GM19468 (cell line): ENCODE data around the gene PDZD7.

Experiments used
- ATAC-seq: cut with Tn5 transposase; IDR thresholded peaks from one replicate; pipeline ENCODE4 v1.9.1; 2021; ENCODE audit warnings: mild to moderate bottlenecking, moderate library complexity, moderate number of reproducible peaks; ENCODE audit not compliant: unreplicated experiment; ENCODE audit errors: extremely low read depth

PDZD7 gene

DNA sequence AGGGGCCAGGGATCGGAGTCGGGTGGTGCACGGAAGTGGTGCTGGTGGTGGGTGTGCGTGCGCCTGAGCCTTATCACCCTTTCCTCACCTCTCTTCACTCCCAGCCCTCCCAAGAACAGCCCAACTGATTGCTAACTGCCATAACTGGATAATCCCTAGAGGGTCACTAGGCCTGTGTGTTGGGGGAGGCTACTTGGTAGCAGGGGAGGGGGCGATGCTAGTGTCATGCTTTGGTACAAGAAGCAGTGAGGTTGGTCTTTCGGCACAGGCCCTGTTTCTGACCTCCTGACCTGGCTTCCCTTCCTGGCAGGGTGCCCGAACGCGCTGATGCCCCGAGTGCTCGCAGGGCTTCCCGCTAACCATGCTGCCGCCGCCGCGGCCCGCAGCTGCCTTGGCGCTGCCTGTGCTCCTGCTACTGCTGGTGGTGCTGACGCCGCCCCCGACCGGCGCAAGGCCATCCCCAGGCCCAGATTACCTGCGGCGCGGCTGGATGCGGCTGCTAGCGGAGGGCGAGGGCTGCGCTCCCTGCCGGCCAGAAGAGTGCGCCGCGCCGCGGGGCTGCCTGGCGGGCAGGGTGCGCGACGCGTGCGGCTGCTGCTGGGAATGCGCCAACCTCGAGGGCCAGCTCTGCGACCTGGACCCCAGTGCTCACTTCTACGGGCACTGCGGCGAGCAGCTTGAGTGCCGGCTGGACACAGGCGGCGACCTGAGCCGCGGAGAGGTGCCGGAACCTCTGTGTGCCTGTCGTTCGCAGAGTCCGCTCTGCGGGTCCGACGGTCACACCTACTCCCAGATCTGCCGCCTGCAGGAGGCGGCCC lies 31.5 kb upstream of the PDZD7 start:
- no peak for ATAC-seq

DNA sequence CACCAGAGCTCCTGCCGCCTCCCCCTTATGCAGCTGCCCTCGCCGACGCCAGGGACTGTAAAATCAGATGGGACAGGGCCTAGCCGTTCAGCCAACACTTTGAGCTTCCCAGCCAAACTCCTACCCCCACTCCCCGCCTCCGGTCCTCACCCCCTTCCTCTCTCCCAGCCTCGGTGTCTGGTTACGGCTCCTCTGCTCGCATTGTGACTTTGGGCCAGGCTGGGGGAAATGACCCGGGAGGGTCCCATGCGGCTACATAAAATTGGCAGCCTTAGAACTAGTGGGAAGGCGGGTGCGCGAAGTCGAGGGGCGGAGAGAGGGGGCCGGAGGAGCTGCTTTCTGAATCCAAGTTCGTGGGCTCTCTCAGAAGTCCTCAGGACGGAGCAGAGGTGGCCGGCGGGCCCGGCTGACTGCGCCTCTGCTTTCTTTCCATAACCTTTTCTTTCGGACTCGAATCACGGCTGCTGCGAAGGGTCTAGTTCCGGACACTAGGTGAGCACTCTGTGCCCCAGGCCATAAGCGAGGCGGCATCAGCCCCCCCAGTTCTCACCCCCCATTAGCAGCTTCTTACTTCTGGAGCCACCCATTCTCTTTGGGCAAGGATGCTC lies 30.8 kb upstream of the PDZD7 start, which contains the start of gene KAZALD1:
KAZALD1 (plus strand) TSS at position 366 of the 608 bp plus-strand sequence. CDS start 604 bp downstream, outside the sequence.
- peak; percentile 5 for ATAC-seq

DNA sequence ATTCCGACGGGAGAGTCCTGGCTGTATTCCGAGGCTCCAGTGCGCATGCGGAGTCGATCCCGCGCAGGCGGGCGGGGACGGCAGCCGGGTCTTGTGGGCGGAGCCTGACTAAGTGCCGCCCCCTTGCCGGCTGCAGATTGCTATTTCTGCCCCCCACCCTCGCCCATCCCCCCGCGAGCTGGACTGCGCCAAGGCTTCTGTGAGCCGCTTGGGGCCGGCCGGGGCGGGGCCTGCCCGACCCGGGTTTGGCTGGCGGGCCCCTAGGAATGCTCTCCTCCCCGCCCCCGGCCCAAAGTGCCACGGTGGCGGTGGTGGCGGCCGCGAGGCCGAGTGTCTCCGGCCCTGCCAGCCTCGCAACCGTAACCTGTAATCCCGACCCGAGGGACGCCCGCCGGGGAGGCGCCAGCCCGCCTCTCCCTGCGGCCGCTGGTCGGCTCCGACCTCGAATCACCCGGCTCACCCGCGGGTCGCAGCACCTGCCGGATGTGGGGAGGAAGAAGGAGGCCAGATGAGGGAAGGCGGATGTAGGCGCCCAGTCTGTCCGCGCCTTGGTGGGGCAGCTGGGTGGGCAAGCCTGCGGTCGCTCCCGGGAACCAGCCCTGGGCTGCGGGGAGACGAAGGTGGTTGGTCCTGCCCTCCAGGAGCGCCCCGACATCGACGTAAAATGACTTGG lies 30.2 kb upstream of the PDZD7 start:
- ATAC-seq, result peak; percentile 29

DNA sequence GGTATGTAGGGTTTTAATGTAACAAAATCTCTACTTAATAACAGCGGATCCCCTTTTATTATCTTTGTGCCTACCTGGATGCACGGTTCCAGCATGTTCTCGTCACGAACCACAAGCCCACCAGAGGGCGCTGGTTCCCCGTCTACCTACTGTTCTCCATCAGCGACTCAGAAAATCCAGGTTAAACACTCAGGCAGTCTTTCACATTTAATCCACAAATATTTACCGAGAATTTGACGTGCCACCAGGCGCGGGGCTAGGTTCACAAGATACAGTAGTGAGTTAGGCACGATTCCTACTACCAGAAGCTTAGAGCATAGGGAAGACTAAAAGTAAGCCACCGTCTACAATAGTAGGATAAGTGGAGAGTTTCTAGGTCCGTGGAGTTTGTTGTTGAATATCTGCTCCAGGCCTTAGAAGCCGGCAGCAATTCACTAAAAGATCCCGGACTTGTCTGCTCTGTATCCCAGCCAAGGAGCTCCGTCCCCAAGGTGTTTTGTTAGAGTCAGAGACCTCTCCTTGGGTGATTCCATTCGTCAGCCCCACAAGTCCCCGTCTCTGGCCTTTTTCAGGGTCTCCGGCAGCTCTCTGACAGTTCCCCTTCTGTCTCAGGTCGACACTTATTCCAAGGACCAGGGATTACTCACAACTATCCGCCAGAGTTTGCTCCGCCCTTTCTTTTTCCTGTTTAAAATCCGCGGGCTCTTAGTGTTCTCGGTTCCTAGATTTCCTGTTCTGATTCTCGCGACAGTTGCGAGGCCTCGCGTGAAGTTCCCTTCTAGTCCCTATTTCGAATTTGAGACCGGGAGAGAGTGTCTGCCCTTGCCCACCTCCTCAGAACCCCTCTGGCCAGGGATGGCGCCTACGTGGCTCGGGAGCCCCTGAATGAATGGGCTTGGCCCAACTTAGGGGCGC lies 29.4 kb upstream of the PDZD7 start:
- no peak for ATAC-seq

DNA sequence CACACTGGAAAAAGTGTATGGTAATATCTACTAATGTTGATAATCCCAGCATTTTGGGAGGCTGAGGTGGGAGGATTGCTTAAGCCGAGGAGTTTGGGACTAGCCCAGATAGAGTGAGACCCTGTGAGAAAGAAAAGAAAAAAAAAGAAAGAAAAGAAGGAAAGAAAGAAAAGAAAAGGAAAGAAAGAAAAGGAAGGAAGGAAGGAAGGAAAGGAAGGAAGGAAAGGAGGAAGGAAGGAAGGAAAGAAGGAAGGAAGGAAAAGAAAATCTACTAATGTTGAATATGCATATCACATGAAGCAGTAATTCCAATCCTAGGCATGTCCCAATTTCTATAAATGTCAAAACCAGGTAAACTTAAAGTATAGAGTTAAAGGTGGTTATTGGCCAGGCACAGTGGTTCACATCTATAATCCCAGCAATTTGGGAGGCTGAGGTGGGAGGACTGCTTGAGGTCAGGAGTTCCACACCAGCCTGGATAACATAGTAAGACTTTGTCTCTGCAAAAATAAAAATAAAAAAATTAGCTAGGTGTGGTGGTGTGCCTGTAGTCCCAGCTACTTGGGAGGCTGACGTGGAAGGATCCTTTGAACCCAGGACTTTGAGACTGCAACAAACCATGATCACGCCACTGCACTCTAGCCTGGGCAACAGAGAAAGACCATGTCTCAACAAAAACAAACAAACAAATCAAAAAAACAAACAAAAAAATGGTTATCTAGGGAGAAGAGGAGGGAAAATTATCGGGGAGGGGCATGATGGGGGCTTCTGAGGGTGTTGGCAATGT lies 25.6 kb upstream of the PDZD7 start:
- ATAC-seq, result no peak

DNA sequence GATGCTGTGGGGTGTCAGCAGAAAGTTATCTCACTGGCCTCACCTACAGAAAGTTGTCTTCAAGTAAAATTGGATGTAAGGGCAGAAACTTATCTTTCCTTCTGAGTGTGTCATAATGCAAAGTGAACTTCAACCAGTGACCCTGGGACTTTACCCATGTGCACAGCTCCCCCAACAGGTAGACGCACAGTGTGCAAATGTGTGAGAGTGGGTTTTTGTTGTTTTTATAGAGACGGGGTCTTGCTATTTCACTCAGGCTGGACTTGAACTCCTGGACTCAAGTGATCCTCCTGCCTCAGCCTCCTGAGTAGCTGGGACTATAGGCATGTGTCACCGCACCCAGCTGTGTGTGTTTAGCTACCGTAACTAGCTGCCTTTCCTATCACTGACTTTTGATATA lies 24.5 kb upstream of the PDZD7 start:
- no peak for ATAC-seq

DNA sequence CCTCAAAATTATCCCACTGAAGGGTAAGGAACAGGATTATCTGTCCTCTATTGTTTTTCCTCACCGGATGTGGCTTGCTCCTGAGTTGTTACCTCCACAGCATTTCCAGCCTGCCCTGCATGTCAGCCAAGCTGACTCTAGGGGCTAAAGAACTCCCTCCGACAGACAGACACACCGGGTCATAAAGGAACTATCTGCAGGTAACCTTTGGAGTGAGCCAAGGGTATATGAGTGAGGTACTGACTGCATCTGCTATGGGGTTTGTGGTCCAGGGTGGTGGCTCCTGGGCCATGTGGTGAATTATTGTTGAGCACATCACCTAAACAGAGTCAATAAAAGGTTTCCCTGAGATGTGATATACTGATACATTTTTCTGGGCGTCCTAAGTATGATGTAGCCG lies 23.9 kb upstream of the PDZD7 start:
- no peak for ATAC-seq

DNA sequence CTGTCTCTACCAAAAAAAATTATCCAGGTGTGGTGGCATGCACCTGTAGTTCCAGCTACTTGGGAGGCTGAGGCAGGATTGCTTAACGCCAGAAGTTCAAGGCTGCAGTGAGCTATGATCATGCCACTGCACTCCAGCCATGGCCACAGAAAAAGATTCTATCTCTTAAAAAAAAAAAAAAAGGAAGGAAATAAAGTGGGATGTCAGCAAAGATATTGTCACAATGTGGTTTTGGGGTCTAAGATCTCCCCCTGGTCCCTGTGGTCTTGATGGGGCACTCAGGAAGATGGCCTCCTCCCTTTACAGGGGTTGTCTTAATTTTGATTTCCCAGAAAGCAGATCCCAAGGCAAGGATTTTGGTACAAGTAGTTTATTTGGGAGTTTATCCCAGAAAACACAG lies 23.4 kb upstream of the PDZD7 start:
- ATAC-seq, result no peak

DNA sequence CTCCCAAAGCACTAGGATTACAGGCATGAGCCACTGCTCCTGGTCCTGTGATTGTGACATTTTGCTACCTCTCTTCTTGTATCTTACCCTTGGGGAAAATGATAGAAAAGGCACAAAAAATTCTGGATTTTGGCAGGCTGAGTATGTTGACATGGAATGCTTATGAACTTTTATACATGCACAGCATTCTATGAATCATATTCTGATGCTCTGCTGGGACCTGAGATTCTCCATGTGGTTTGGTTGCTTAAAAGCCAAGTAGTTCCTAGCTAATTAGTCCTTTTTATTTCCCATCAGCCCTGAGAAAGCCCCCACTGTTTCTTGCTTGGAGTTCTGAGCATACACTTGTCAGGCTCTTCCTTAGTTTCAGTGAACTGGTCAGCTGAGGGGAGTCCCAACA lies 22.6 kb upstream of the PDZD7 start:
- ATAC-seq, result no peak

DNA sequence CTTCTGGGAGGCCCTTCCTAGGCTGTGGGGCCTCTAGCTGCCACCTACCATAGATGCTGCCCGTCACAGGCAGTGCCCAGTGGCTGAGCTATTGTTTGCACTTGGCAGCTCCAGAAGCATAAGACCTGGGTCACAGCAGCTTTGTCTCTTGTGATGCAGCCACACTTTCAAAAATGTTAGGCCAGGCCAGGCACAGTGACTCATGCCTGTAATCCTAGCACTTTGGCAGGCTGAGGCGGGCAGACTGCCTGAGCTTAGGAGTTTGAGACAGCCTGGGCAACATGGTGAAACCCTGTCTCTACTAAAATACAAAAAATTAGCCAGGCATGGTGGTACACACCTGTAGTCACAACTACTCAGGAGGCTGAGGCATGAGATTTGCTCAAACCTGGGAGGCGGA lies 21.4 kb upstream of the PDZD7 start:
- ATAC-seq, result no peak

DNA sequence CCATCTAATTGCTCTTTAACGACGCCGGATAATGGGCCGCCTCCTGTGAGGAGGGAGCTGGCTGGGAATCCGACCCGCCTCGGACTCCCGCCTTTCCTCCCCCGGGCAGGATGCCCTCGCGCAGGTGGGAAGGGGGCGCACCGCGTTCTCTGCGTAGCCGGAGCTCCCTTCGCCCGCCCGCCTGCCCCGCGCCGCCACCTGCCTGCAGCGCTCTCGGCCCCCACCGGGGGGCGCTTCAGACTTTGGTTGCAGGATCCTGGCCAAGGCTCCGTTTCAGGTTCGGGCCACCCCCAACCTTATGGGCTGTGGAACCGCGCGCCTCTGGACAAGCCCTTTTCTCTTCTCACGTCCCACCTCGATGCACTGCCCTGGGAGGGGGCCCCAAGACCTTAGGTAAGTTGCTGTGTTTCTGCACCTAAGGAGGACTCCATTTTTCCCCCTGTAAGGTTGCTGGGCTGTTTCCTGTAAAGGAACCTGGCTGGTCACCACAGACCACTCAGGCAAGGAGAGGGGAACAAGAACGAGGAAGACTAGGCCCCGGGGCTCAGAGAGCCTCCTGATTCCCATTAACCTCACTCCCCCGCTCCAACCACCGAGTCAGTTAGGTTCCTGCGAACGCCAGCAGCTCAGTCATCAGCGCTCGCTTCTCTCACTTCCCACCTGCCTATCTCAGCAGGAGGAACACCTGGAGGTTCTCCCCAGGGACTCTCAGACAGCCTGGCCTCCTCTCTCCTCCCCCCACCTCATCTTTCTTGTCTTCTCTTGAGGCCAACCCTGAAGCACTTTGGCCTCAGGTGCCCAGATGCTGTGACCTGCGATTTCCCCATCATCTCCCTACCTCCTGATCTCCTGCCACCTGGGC lies 19.5 kb upstream of the PDZD7 start:
- ATAC-seq, result peak; percentile 37

DNA sequence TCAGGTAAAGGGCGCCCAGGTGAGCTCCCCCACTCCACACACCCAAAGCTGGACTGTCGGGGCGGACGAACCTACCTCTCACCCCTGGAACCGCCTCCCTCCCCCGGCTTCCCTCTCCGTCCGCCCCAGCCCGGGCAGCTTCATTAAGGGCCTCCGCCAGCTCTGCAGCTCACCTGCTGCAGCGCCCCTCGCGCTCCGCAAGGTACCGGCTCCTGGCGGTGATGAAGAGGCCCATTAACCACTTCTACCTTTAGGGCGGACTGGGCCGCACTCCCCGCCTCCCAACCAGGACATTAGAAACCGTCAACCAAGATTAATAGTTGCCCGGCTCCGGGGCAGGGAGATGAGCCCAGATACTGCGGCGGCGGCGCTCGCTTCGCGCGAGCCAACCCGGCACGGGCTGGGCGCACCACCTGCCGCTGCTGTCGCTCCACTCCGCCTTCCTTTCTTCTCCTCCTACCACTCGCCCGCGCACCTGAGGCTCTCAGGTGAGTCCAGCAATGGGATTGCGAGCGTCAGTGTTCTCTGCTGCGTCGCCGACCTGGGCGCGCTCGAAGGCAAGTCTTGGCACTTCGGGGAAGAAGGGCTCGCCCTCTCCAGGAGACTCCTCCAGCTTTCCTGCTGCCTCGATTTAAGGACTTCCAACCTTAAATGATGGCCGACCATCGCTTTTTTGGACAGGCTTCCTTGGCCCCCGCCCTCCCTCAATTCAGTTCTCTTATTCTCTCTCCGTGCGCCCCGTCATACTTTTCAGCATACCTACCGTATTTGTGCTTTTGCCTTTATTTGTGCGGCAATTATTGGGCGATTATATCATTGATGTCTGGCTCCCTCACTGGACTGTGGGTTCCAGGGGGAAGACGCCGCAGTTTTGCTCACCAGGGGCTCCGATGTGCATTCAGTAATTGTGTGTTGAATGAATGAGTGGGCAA lies 17.3 kb upstream of the PDZD7 start:
- no peak for ATAC-seq

DNA sequence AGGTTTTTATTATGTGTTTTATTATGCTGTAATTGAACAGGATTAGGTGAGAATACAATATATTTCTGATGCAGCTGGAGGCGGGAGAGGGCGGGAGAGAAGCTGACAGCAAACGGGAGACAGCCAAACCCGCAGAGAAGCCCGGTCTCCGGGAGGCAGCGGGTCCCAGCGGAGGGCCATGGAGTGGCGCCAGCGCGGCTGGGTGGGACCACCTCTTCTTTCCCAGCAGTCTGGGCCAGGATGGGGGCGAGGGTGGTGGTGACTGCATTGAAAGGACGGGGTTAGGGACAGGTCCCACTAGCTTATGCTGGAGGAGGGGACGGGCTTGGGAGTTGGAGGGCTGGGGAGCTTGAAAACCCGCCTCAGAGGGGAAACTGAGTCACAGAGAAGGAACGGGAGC lies 16.3 kb upstream of the PDZD7 start:
- ATAC-seq, result no peak

DNA sequence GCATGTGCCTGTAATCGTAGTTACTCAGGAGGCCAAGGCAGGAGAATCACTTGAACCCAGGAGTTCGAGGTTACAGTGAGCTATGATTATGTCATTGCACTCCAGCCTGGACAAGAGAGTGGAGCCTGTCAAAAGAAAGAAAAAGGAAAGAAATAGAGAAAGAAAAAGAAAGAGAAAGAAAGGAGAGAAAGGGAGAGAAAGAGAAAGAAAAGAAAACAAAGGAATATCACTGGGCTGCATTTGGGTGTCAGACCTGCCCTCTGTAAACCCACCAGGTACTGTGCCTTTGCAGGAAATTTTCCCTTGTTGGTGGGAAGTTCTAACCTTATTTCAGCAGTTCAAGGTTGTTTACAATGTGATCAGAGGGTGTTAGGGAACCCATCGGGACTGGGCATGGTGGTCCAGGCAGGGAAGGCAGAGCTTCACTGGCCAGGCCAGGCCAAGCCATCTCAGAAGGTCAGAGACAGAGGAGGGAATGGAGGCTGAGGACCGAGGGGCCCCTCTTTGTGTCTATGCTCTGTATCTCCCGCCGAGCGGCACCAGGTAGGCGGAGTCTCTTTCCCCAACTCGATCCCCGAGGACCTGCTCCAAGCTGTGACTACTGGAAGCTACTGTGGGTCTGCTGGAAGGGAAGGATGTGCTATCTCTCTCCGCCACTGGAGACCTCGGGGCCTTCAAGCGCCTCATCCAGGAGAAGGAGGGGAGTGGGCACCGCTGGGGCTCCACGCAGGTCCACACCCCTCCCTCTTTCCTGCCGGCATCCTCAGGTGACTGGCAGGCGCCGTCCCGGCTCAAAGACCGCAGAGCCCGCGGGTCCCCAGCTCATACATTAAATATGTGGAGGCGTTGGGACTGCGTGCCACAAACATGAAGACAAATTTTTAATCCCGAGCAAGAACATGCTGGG lies 15.7 kb upstream of the PDZD7 start:
- ATAC-seq, result no peak

DNA sequence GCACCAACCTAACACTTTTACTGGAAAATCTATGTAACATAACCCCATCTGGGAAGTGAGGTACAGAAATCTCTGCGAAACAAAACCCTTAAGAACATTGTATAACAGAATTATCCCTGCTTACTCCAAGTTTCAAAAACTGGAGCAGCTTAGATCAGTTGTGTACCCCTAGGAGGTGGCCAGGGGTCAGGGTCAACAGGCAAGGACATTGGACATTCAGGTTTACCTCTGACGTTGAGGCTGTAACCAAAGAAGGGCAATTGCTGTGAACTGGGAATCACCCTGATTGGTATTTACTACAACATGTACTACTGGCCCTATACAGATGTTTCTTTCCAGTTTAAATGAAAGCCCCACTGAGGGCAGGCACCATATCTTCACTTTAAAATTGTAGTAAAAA lies 13.2 kb upstream of the PDZD7 start:
- no peak for ATAC-seq

DNA sequence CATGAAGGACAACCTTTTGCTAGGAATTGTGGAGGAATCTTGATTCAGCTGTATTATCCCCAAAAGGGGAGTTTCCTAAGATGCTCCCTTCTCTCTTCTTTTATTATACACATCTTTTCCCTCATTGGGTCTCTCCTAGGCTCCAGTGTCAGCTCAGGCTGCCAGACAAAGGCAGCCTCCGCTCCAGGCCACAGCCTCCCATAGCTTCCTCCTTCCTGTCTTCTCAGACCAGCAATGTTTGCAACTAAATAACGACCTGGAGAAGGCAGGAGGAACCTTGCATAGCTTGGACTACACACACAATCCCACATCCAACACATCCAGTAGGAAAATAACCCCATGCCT lies 12.4 kb upstream of the PDZD7 start:
- no peak for ATAC-seq
